HG03175 (cell line): ENCODE data around the gene NXN.
"Not testable (repeated sequence)": the region's sequence is repeated elsewhere in the genome, so short reads cannot be mapped to it uniquely, and the experiment has no call there.

Source experiments
- ATAC-seq: cut with Tn5 transposase; IDR thresholded peaks from one replicate; pipeline ENCODE4 v1.9.1; 2021; ENCODE audit warnings: mild to moderate bottlenecking, moderate library complexity; ENCODE audit not compliant: unreplicated experiment

The NXN gene

DNA sequence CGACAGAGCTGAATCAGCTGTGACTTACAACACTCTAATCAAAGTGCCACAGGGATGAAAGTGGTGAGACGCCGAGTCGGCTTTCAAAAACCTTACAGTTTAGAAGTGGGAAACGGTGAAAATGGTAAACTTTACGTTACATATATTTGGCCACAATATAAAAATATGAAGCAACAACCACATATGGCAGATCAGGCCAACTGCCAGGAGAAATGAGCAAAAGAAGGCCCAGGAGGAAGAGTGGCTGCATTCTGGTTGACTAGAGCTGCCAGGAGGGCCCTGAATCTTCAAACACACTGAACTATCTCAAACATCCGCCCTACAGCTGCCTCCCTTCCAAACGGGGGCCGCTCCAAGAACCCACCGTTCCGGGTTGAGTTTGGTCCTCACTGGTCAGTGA lies 141.1 kb downstream of the NXN start:
- no peak for ATAC-seq

DNA sequence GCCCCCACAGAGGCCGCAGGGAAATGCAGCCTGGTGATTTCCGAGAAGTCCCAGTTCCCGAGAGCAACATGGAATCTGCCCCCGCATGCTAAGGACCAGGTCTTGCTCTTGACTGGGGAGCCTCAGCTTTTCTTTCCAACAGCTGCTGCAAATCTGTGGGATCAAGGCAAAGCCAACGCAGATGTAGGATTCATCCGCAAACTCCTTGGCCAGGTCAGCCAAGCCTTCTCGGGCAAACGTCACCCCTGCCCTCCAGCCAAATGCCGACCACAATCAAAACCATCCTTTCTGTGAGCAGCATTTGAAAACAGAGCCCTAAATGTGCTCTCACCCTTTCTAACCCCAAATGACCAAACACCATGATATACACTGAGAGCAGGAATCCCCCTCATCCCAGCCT lies 143.4 kb downstream of the NXN start:
- ATAC-seq, result no peak

DNA sequence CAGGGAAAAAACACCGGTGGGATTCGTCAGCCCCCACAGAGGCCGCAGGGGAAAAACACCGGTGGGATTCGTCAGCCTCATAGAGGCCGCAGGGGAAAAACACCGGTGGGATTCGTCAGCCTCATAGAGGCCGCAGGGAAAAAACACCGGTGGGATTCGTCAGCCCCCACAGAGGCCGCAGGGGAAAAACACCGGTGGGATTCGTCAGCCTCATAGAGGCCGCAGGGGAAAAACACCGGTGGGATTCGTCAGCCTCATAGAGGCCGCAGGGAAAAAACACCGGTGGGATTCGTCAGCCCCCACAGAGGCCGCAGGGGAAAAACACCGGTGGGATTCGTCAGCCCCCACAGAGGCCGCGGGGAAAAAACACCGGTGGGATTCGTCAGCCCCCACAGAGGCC lies 143.9 kb downstream of the NXN start:
- ATAC-seq, result not testable (repeated sequence)

DNA sequence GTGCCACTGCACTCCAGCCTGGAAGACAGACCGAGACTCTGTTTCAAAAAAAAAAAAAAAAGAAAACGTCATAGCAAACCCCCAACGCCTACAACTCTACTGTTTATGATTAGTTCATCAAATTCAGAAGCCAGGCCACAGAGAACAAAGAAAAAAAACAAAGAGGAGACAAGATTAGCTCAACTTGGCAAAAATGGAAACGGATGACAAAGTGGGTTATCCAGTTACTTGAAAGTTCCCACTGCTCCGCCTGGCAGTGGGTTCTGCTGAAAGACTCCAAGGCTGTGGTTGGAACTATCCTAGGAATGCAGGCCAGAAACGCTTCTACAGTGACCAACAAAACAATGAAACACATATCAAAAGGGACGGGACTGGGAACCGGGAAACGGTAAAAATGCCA lies 144.3 kb downstream of the NXN start:
- ATAC-seq, result no peak

DNA sequence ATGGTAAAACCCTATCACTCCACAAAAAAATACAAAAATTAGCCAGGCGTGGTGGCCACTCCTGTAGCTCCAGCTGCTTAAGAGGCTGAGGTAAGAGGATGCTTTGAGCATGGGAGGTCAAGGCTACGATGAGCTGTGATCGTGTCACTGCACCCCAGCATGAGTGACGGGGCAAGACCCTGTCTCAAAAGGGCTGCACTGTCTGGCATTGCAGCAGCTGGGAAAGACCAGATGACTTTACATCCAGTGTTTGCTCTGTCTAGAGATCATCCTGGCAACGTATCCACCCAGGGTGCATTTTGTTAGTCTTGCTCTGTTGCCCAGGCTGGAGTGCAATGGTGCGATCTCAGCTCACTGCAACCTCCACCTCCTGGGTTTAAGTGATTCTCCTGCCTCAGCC lies 145.4 kb downstream of the NXN start:
- ATAC-seq, result no peak

DNA sequence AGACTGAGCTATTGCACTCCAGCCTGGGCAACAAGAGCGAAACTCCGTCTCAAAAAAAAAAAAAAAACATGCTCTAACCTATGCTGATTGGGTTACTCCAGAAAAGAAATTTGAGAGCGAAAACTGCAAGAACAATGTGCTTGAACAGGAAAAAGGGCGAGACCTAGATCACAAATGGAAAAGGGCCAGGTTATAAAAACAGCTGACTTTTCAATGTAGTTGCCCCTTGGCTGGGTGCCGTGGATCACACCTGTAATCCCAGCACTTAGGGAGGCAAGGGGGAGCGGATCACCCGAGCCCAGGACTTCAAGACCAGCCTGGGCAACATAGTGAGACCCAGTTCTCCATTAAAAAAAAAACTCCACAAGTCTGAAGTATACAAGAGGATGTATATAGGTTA lies 148.6 kb downstream of the NXN start:
- no peak for ATAC-seq

DNA sequence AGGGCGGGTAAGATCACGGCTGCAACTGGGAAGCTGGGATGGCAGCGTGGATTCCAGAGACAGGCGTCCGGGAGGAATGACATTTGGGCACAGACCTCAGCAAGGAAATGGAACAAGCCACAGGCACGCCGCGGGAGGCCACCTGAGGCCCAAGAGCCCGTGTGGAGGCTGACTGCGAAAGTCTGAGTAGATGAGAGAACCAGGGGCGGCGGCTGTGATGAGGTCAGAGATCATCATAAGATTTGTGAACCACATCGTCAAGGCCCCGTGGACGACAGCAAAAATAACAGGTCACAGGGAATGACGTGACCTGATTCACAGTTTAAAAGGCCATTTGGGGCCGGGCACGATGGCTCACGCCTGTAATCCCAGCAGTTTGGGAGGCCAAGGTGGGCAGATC lies 149.2 kb downstream of the NXN start:
- ATAC-seq, result no peak

DNA sequence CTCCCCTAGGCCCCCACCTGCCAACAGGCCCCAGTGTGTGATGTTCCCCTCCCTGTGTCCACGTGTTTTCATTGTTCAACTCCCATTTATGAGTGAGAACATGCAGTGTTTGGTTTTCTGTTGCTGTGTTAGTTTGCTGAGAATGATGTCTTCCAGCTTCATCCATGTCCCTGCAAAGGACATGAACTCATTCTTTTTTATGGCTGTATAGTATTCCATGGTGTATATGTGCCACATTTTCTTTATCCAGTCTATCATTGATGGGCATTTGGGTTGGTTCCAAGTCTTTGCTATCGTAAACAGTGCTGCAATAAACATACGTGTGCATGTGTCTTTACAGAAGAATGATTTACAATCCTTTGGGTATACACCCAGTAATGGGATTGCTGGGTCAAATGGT lies 150.0 kb downstream of the NXN start:
- ATAC-seq, result not testable (repeated sequence)

DNA sequence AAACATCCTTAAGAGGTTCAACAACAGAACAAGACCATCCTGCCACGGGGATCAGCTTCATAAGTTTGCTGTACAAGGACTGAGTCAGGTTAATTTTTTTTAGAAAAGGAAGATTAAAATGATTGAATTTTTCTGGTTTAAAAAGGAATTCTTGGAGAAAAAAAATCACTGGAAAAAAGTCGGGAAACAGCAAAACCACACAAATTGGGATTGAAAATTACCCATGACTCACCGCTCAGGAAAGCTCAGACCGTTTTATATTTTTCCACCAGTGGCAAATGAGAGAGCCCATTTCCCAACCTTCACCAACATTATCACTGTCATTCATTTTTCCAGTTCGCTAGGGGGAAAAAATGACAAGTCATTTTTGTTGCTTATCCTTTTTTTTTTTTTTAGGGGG lies 150.8 kb downstream of the NXN start:
- ATAC-seq, result no peak

DNA sequence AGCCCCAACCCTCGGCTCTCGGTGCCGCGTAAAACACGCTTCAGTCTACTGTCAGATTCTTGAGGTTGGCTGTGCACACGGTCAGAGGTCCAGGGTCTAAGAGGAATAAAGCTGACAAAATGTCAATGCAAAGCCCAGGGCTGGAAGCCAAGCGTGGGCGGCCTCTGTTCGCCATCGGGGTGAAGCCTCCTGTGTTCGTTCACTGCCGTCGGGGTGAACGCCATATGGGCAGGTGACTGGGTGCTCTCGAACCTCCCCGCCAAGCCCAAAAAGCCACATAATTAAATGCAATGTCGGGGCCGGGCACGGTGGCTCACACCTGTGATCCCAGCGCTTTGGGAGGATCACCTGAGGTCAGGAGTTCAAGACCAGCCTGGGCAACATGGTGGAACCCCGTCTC lies 152.8 kb downstream of the NXN start:
- no peak for ATAC-seq

DNA sequence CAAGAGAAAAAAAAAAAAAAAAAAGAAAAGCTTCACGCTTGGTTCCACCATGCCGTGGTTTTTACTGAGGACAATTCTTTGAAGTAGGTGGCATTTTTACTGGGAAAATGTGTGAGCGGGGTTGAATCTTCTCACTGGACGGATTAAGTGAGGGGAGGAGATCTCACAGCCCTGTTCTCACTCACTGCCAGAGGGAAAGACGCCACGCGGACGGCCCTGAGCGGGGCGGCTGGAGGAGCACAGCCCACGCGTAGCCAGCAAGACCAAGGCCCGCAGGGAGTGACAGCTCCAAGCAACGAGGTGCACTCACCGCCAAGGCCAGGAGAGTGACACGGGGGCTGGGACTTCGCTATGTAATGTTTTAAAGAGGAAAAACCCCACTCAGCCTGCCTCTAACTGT lies 154.4 kb downstream of the NXN start:
- ATAC-seq, result no peak

DNA sequence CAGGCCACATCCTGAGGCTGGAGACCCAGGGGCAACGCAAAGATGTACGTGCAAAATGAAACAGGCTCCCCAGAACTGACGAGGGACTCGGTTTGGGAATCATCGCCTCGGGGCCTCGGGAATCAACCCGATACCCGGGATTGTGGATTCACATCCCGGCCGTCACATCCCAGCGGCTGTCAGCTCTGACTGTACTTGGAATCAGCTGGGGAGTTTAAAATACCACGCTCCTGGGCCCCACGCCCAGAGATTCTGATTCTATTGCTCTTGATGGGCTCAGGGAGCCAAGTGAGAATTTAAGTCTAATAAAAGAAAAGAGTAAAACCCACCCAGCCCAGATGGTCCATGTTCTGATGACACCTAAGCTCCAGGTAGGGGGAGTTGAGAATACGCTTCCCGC lies 155.2 kb downstream of the NXN start:
- ATAC-seq, result no peak

DNA sequence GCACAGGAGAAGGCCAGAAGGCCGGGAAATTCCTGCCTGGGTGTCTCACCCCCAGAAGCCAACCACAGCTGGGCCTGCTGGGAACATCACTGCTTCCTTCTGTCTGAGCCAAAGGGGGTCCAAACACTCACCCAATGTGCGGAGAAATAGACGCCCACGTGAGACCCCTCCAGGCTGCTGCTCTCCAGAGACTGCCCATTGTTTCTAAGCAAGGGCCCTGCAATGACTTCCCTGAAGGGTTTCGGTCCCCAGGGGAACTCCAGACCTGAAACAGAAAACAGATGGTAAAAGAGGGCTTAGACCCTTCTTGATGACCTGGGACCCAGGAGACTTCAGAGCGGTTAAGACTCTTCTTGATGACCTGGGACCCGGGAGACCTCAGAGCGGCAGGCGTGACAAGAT lies 156.1 kb downstream of the NXN start:
- no peak for ATAC-seq

DNA sequence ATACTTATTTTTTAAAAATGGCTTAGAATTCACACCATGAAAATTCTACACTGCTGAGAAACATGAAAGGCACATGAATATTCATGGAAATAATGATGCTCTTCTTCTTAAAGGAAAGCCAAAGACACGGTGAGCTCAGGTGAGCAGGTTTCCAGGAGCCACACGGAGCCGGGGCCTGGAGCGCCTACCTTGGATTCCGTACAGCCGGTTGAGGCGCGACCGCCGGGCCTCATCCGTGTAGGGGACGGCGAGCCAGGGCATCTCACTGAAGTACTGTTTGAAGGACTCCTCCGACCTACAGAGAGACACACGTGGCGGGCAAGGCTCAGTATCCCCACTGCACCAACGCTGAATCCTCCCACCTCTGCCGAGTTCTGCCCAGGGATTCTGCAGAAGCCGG lies 160.3 kb downstream of the NXN start:
- ATAC-seq, result no peak

DNA sequence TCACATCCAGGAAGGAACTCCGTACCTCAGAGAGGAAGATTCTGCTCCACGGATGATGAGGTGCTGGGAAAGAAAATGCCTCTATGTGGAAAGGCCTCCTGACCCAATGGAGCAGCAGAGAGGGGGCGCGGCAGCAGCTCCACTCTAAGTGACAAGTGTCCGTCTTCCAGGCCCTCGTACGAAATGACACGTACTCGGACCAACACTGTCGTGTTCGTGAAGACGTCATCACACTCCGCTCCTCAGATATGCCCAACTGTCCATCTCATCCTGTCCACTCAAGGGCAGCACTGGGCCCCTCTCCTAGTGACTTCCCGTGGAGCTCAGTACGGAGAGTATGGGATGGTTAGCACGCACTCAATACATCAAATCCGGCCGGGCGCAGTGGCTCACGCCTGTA lies 165.2 kb downstream of the NXN start:
- no peak for ATAC-seq

DNA sequence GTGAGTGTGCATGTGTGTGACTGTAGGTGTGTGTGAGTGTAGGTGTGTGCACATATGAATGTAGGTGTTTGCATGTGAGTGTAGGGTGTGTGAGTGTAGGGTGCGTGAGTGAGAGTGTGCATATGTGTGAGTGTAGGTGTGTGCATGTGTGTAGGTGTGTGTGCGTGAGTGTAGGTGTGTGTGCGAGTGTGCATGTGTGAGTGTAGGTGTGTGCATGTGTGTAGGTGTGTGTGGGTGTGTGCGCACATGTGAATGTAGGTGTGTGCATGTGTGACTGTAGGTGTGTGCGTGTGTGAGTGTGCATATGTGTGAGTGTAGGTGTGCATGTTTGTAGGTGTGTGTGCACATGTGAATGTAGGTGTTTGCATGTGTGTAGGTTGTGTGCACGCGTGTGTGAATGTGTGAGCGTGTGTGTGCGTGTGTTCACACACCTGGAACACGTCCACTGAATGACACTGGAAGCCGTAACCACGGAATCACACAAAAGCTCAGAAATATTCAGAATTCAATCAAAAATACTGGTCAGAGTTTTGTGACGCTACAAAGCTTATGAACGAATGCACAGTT lies 166.9 kb downstream of the NXN start:
- ATAC-seq, result no peak

DNA sequence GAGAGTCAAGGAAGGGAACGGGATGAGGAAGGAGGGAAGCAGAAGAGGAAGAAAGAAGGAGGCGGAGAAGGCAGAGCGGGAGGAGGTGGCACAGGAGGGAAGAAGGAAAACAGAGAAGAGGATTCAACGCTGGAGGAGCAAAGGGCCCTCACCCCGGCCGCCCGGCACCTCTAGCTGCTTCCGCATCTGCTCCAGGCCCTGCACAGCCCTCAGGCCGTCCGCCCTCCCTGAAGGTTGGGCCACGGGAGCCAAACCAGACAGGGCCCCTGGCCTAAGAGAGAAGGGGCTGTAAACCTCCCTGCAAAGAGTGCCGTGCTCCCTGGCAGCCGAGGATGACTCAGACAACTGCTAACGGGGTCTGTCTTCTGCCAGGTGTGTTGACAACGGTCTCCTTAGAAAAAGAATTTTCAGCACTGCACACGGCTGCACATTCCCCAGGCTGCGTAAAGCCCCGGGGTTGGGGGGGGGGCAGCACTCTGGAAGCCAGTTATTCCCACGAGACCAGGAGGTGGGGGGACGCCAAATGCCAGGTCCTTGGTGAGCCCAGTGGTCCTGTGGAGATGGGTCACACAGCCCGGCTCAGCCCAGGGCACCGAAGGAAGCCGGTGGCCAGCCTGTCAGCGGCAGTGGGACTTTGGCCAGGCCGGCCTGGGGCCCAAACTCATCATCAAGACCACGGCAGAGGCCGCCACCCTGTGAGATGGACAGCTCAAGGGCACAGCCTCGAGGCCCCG lies 168.4 kb downstream of the NXN start:
- ATAC-seq, result no peak

DNA sequence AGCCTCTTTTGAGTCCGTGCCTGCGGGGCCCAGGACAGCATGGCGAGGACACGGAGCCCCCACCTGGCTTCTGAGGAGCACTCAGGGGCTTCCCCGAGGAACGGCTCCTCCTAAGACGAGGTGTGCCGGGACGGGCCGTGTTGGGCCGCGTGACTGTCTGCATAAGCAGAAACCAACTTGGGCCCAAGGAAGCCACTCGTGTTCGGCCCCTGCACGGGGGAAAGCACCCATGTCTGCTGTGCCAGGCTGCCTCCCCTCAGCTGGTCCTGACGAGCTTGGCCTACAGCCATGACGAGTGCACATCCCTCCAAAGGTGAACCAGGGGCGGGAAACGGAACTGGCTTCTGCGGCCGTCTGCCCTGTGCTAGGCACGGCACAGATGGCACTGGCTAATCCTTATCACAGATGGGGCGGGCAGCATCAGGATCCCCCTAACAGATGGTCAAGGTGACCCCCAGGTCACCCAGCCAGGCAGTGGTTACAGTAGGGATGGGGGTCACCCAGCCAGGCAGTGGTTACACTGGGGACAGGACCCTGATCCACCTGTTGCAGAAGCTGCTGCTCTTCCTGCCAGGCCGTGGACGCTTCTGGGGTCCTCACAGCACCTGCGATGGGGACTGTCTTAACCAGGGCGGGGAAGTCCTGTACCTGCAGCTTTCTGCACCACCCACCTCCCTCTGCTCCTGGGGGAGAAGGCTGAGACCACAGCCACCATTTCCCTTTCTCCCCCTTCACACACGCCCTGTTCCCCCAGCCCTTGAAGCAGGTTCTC lies 171.9 kb downstream of the NXN start:
- ATAC-seq, result no peak

DNA sequence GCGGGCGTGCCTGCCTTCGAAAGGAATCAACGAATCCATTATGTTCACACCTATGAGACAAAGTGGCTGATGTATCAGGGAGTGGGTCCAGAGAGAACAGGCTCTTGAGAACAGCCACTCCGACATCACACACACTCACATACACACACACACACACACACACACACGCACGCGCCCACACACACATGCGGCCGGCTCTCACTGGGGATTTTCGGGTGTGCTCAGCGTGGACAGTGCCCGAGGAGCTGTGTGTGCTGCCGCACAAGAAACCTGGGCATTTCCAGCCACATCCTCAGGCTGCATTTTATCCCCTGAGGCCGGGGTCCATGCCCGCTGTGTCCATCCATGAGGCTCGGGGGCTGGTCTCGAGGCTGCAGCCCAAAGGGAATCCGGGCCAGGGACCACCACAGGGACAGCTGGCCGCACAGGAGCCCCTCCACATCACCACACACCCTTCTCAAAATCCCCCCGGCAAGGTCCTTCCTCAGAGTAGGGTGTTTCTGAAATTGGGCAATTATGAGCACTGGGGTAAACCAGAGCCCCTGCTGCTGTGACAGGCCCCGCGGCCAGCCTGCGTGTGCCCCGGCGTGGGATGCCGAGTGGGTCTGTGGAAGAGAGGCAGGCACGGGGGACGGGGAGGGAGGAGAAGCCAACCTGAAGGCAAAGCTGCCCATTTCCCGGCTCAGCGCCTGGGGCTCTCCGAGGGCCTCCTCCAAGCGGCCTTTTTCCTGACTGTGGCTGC lies 172.6 kb downstream of the NXN start:
- no peak for ATAC-seq

DNA sequence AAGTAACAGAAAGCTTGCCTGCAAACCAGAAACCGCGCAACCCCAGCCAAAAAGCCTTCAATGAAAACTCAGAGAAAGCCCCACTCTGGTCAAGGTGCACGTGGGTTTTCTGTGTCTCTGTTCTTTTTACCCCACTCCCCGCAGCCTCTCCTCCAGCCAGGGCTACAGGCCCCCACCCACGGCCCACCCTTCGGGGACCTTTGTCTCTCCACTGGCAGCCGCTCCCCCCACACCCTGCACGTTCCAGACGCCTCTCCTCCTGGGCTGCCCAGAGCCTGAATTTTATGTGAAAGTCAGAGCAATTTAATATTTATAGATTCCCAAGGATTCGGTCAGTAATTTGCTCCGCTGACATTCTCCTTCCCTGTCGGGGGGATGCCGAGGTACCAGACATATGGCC lies 173.2 kb downstream of the NXN start:
- no peak for ATAC-seq

DNA sequence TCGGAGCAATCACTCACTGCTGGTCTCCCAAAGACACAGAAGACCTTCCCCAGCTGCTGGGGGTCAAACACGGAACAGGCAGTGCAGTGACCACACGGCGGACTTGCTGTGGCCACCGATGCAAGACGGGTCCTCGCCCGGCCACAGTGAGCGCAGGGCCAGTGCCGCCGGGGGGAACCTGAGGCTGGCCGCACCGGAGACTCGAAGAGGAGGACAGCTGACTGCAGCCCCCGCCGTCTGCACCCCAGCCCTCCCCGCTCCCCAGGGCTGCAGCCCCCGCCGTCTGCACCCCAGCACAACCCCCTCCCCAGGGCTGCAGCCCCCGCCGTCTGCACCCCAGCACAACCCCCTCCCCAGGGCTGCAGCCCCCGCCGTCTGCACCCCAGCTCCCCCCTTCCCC lies 173.7 kb downstream of the NXN start:
- not testable (repeated sequence) for ATAC-seq
